Measurements from ENCODE around the gene ITPRID1. TPM values are rescaled to one million over a fixed set of nuclear protein-coding genes. Genes with fewer than 3 reads are reported as not detected.

ITPRID1 gene
- total and polyA plus RNA-seq, 2 donors: 0.02 to 0.05 TPM

GRCh38 chr7:31569528-31569927 lies 55.6 kb downstream of the ITPRID1 start:
- H3K4me1 ChIP-seq (ENCODE audit: control insufficient read depth in 2 of 2, insufficient read depth in 2 of 2, low read length in 2 of 2): no peaks in the 10 kb centered on the region
- no peaks in the 10 kb centered on the region for H3K9me3 ChIP-seq (ENCODE audit: control insufficient read depth in 2 of 2, insufficient read depth in 1 of 2, low read length in 1 of 2)
- H3K36me3 ChIP-seq (ENCODE audit: control insufficient read depth in 2 of 2, insufficient read depth in 2 of 2, low read length in 1 of 2): no peaks in the 10 kb centered on the region
- H3K4me3 ChIP-seq (ENCODE audit: low read length in 2 of 2): no peak overlapping the region
- no peak overlapping the region for H3K27ac ChIP-seq (ENCODE audit: low read depth in 1 of 2, low read length in 1 of 2)
- 87% methylated on average over 4 of the region's 4 CpGs for WGBS
- no peaks in the 10 kb centered on the region for H3K27me3 ChIP-seq (ENCODE audit: control insufficient read depth in 2 of 2, insufficient read depth in 1 of 2, low read length in 1 of 2)
- DNase-seq (ENCODE audit: low read depth in 6 of 9, low spot score in 9 of 9): no peak

GRCh38 chr7:31583526-31583925 lies 69.6 kb downstream of the ITPRID1 start:
- no peak for DNase-seq (ENCODE audit: low read depth in 6 of 9, low spot score in 9 of 9)
- no peaks in the 10 kb centered on the region for H3K4me1 ChIP-seq (ENCODE audit: control insufficient read depth in 2 of 2, insufficient read depth in 2 of 2, low read length in 2 of 2)
- no peak overlapping the region for H3K4me3 ChIP-seq (ENCODE audit: low read length in 2 of 2)
- no peak overlapping the region for H3K27ac ChIP-seq (ENCODE audit: low read depth in 1 of 2, low read length in 1 of 2)
- no peaks in the 10 kb centered on the region for H3K36me3 ChIP-seq (ENCODE audit: control insufficient read depth in 2 of 2, insufficient read depth in 2 of 2, low read length in 1 of 2)
- WGBS: 74% methylated on average over 2 of the region's 2 CpGs
- H3K9me3 ChIP-seq (ENCODE audit: control insufficient read depth in 2 of 2, insufficient read depth in 1 of 2, low read length in 1 of 2): no peaks in the 10 kb centered on the region
- no peaks in the 10 kb centered on the region for H3K27me3 ChIP-seq (ENCODE audit: control insufficient read depth in 2 of 2, insufficient read depth in 1 of 2, low read length in 1 of 2)

GRCh38 chr7:31583942-31584341 lies 70.1 kb downstream of the ITPRID1 start:
- Histone ChIP-seq H3K9me3 (ENCODE audit: control insufficient read depth in 2 of 2, insufficient read depth in 1 of 2, low read length in 1 of 2) (no peaks in the 10 kb centered on the region), H3K36me3 (ENCODE audit: control insufficient read depth in 2 of 2, insufficient read depth in 2 of 2, low read length in 1 of 2) (no peaks in the 10 kb centered on the region), H3K27ac (ENCODE audit: low read depth in 1 of 2, low read length in 1 of 2) (no peak overlapping the region), H3K27me3 (ENCODE audit: control insufficient read depth in 2 of 2, insufficient read depth in 1 of 2, low read length in 1 of 2) (no peaks in the 10 kb centered on the region), H3K4me1 (ENCODE audit: control insufficient read depth in 2 of 2, insufficient read depth in 2 of 2, low read length in 2 of 2) (no peaks in the 10 kb centered on the region), H3K4me3 (ENCODE audit: low read length in 2 of 2) (no peak overlapping the region)
- no peak for DNase-seq (ENCODE audit: low read depth in 6 of 9, low spot score in 9 of 9)

GRCh38 chr7:31595390-31595789 lies 81.5 kb downstream of the ITPRID1 start:
- Histone ChIP-seq H3K36me3 (ENCODE audit: control insufficient read depth in 2 of 2, insufficient read depth in 2 of 2, low read length in 1 of 2) (no peaks in the 10 kb centered on the region), H3K27ac (ENCODE audit: low read depth in 1 of 2, low read length in 1 of 2) (no peak overlapping the region), H3K27me3 (ENCODE audit: control insufficient read depth in 2 of 2, insufficient read depth in 1 of 2, low read length in 1 of 2) (no peaks in the 10 kb centered on the region), H3K9me3 (ENCODE audit: control insufficient read depth in 2 of 2, insufficient read depth in 1 of 2, low read length in 1 of 2) (peaks cover 0 to 3% of the 10 kb centered on the region in 2 donors), H3K4me3 (ENCODE audit: low read length in 2 of 2) (no peak overlapping the region), H3K4me1 (ENCODE audit: control insufficient read depth in 2 of 2, insufficient read depth in 2 of 2, low read length in 2 of 2) (no peaks in the 10 kb centered on the region)
- DNase-seq (ENCODE audit: low read depth in 6 of 9, low spot score in 9 of 9): no peak

GRCh38 chr7:31602041-31602625 lies 88.2 kb downstream of the ITPRID1 start:
- no peaks in the 10 kb centered on the region for H3K36me3 ChIP-seq (ENCODE audit: control insufficient read depth in 2 of 2, insufficient read depth in 2 of 2, low read length in 1 of 2)
- no peak overlapping the region for H3K4me3 ChIP-seq (ENCODE audit: low read length in 2 of 2)
- no peak overlapping the region for H3K27ac ChIP-seq (ENCODE audit: low read depth in 1 of 2, low read length in 1 of 2)
- no peaks in the 10 kb centered on the region for H3K27me3 ChIP-seq (ENCODE audit: control insufficient read depth in 2 of 2, insufficient read depth in 1 of 2, low read length in 1 of 2)
- DNase-seq (ENCODE audit: low read depth in 6 of 9, low spot score in 9 of 9): no peak
- H3K4me1 ChIP-seq (ENCODE audit: control insufficient read depth in 2 of 2, insufficient read depth in 2 of 2, low read length in 2 of 2): no peaks in the 10 kb centered on the region
- H3K9me3 ChIP-seq (ENCODE audit: control insufficient read depth in 2 of 2, insufficient read depth in 1 of 2, low read length in 1 of 2): no peaks in the 10 kb centered on the region
- 81% methylated on average over 5 of the region's 5 CpGs for WGBS

GRCh38 chr7:31603046-31603445 lies 89.2 kb downstream of the ITPRID1 start:
- Histone ChIP-seq H3K27ac (ENCODE audit: low read depth in 1 of 2, low read length in 1 of 2) (no peak overlapping the region), H3K4me1 (ENCODE audit: control insufficient read depth in 2 of 2, insufficient read depth in 2 of 2, low read length in 2 of 2) (no peaks in the 10 kb centered on the region), H3K36me3 (ENCODE audit: control insufficient read depth in 2 of 2, insufficient read depth in 2 of 2, low read length in 1 of 2) (no peaks in the 10 kb centered on the region), H3K27me3 (ENCODE audit: control insufficient read depth in 2 of 2, insufficient read depth in 1 of 2, low read length in 1 of 2) (no peaks in the 10 kb centered on the region), H3K4me3 (ENCODE audit: low read length in 2 of 2) (no peak overlapping the region), H3K9me3 (ENCODE audit: control insufficient read depth in 2 of 2, insufficient read depth in 1 of 2, low read length in 1 of 2) (no peaks in the 10 kb centered on the region)
- no peak for DNase-seq (ENCODE audit: low read depth in 6 of 9, low spot score in 9 of 9)
- WGBS: 70% methylated on average over 5 of the region's 5 CpGs

GRCh38 chr7:31613604-31614003 lies 99.7 kb downstream of the ITPRID1 start:
- Histone ChIP-seq H3K4me3 (ENCODE audit: low read length in 2 of 2) (no peak overlapping the region), H3K27me3 (ENCODE audit: control insufficient read depth in 2 of 2, insufficient read depth in 1 of 2, low read length in 1 of 2) (no peaks in the 10 kb centered on the region), H3K27ac (ENCODE audit: low read depth in 1 of 2, low read length in 1 of 2) (no peak overlapping the region), H3K36me3 (ENCODE audit: control insufficient read depth in 2 of 2, insufficient read depth in 2 of 2, low read length in 1 of 2) (no peaks in the 10 kb centered on the region), H3K4me1 (ENCODE audit: control insufficient read depth in 2 of 2, insufficient read depth in 2 of 2, low read length in 2 of 2) (no peaks in the 10 kb centered on the region), H3K9me3 (ENCODE audit: control insufficient read depth in 2 of 2, insufficient read depth in 1 of 2, low read length in 1 of 2) (no peaks in the 10 kb centered on the region)
- 81% methylated on average over 1 of the region's 1 CpG for WGBS
- no peak for DNase-seq (ENCODE audit: low read depth in 6 of 9, low spot score in 9 of 9)

GRCh38 chr7:31633467-31633866 lies 119.6 kb downstream of the ITPRID1 start:
- Histone ChIP-seq H3K4me1 (ENCODE audit: control insufficient read depth in 2 of 2, insufficient read depth in 2 of 2, low read length in 2 of 2) (no peaks in the 10 kb centered on the region), H3K4me3 (ENCODE audit: low read length in 2 of 2) (no peak overlapping the region), H3K27me3 (ENCODE audit: control insufficient read depth in 2 of 2, insufficient read depth in 1 of 2, low read length in 1 of 2) (no peaks in the 10 kb centered on the region), H3K36me3 (ENCODE audit: control insufficient read depth in 2 of 2, insufficient read depth in 2 of 2, low read length in 1 of 2) (no peaks in the 10 kb centered on the region), H3K27ac (ENCODE audit: low read depth in 1 of 2, low read length in 1 of 2) (no peak overlapping the region), H3K9me3 (ENCODE audit: control insufficient read depth in 2 of 2, insufficient read depth in 1 of 2, low read length in 1 of 2) (no peaks in the 10 kb centered on the region)
- 89% methylated on average over 1 of the region's 1 CpG for WGBS
- no peak for DNase-seq (ENCODE audit: low read depth in 6 of 9, low spot score in 9 of 9)

- Histone ChIP-seq H3K9me3 (ENCODE audit: control insufficient read depth in 2 of 2, insufficient read depth in 1 of 2, low read length in 1 of 2) (no peaks in the 10 kb centered on the region), H3K4me3 (ENCODE audit: low read length in 2 of 2) (no peak overlapping the region), H3K36me3 (ENCODE audit: control insufficient read depth in 2 of 2, insufficient read depth in 2 of 2, low read length in 1 of 2) (no peaks in the 10 kb centered on the region), H3K27me3 (ENCODE audit: control insufficient read depth in 2 of 2, insufficient read depth in 1 of 2, low read length in 1 of 2) (no peaks in the 10 kb centered on the region), H3K4me1 (ENCODE audit: control insufficient read depth in 2 of 2, insufficient read depth in 2 of 2, low read length in 2 of 2) (no peaks in the 10 kb centered on the region), H3K27ac (ENCODE audit: low read depth in 1 of 2, low read length in 1 of 2) (no peak overlapping the region)
- DNase-seq (ENCODE audit: low read depth in 6 of 9, low spot score in 9 of 9): no peak
- 50% methylated on average over 2 of the region's 2 CpGs for whole genome bisulfite sequencing
Observed at GRCh38 chr7:31633894-31634494, 120.1 kb downstream of the ITPRID1 start.
